IPS-15b (cell line): Measurements from ENCODE around the gene NHSL2.
"Not testable (repeated sequence)": the region's sequence is repeated elsewhere in the genome, so short reads cannot be mapped to it uniquely, and the experiment has no call there.

ENCODE experiments used
- H3K27me3 ChIP-seq: one replicate; pipeline ENCODE4 v1.6.1; 2013; ENCODE audit warnings: low read length; ENCODE audit not compliant: control insufficient read depth, insufficient read depth
- H3K36me3 ChIP-seq: one replicate; pipeline ENCODE4 v1.6.1; 2013; ENCODE audit warnings: low read length; ENCODE audit not compliant: control insufficient read depth, insufficient read depth
- H3K4me1 ChIP-seq: one replicate; pipeline ENCODE4 v1.6.1; 2013; ENCODE audit warnings: mild to moderate bottlenecking, low read length; ENCODE audit not compliant: control insufficient read depth, insufficient read depth
- H3K4me3 ChIP-seq: one replicate; pipeline ENCODE4 v1.5.1; 2013; ENCODE audit warnings: low read depth, low read length
- H3K9ac ChIP-seq: one replicate; pipeline ENCODE4 v1.6.1; 2013; ENCODE audit warnings: low read depth, mild to moderate bottlenecking, low read length
- H3K9me3 ChIP-seq: one replicate; pipeline ENCODE4 v1.6.1; 2013; ENCODE audit warnings: mild to moderate bottlenecking, low read length; ENCODE audit not compliant: control insufficient read depth, insufficient read depth

The NHSL2 gene

GRCh38 chrX:71954458-71954857, 43.8 kb downstream of the NHSL2 start:
- H3K36me3 ChIP-seq: no peaks in the 10 kb centered on the region
- no peak overlapping the region for H3K9ac ChIP-seq
- H3K4me3 ChIP-seq: no peak overlapping the region
- no peaks in the 10 kb centered on the region for H3K9me3 ChIP-seq
- H3K4me1 ChIP-seq: peaks cover 8% of the 10 kb centered on the region
- no peaks in the 10 kb centered on the region for H3K27me3 ChIP-seq

- H3K27me3 ChIP-seq: no peaks in the 10 kb centered on the region
- H3K4me3 ChIP-seq: no peak overlapping the region
- no peaks in the 10 kb centered on the region for H3K9me3 ChIP-seq
- H3K9ac ChIP-seq: no peak overlapping the region
- no peaks in the 10 kb centered on the region for H3K36me3 ChIP-seq
- peaks cover 11% of the 10 kb centered on the region for H3K4me1 ChIP-seq
Measured at GRCh38 chrX:71955530-71956120, 45.0 kb downstream of the NHSL2 start.

- no peaks in the 10 kb centered on the region for H3K27me3 ChIP-seq
- no peak overlapping the region for H3K9ac ChIP-seq
- no peak overlapping the region for H3K4me3 ChIP-seq
- no peaks in the 10 kb centered on the region for H3K36me3 ChIP-seq
- H3K9me3 ChIP-seq: no peaks in the 10 kb centered on the region
- peaks cover 8% of the 10 kb centered on the region for H3K4me1 ChIP-seq
Measured at GRCh38 chrX:71958281-71958675, 47.6 kb downstream of the NHSL2 start.

GRCh38 chrX:71964184-71964583, 53.5 kb downstream of the NHSL2 start:
- not testable (repeated sequence) for H3K27me3 ChIP-seq, H3K4me1 ChIP-seq

GRCh38 chrX:71974916-71975315, 64.3 kb downstream of the NHSL2 start:
- Histone ChIP-seq H3K9me3 (no peaks in the 10 kb centered on the region), H3K27me3 (no peaks in the 10 kb centered on the region), H3K4me1 (no peaks in the 10 kb centered on the region), H3K9ac (no peak overlapping the region), H3K4me3 (no peak overlapping the region), H3K36me3 (no peaks in the 10 kb centered on the region)

More at GRCh38 chrX:71964184-71964583, 53.5 kb downstream of the NHSL2 start:
- not testable (repeated sequence) for H3K9me3 ChIP-seq, H3K4me3 ChIP-seq, H3K9ac ChIP-seq, H3K36me3 ChIP-seq

- Histone ChIP-seq H3K27me3 (no peaks in the 10 kb centered on the region), H3K4me3 (no peak overlapping the region), H3K4me1 (no peaks in the 10 kb centered on the region), H3K9ac (no peak overlapping the region), H3K36me3 (no peaks in the 10 kb centered on the region), H3K9me3 (no peaks in the 10 kb centered on the region)
Measured at GRCh38 chrX:71976753-71977152, 66.1 kb downstream of the NHSL2 start.

GRCh38 chrX:71978164-71978563, 67.5 kb downstream of the NHSL2 start:
- Histone ChIP-seq H3K4me3 (no peak overlapping the region), H3K9me3 (peaks cover 4% of the 10 kb centered on the region), H3K36me3 (no peaks in the 10 kb centered on the region), H3K4me1 (no peaks in the 10 kb centered on the region), H3K27me3 (no peaks in the 10 kb centered on the region), H3K9ac (no peak overlapping the region)

- no peak overlapping the region for H3K9ac ChIP-seq
- peaks cover 20% of the 10 kb centered on the region for H3K4me1 ChIP-seq
- H3K36me3 ChIP-seq: no peaks in the 10 kb centered on the region
- H3K9me3 ChIP-seq: peaks cover 4% of the 10 kb centered on the region
- H3K27me3 ChIP-seq: no peaks in the 10 kb centered on the region
- H3K4me3 ChIP-seq: no peak overlapping the region
Measured at GRCh38 chrX:71989768-71990426, 79.3 kb downstream of the NHSL2 start.

- no peak overlapping the region for H3K9ac ChIP-seq
- no peaks in the 10 kb centered on the region for H3K36me3 ChIP-seq
- peaks cover 4% of the 10 kb centered on the region for H3K9me3 ChIP-seq
- H3K27me3 ChIP-seq: no peaks in the 10 kb centered on the region
- peaks cover 20% of the 10 kb centered on the region for H3K4me1 ChIP-seq
- H3K4me3 ChIP-seq: no peak overlapping the region
Measured at GRCh38 chrX:71990518-71990917, 79.9 kb downstream of the NHSL2 start.

- no peak overlapping the region for H3K9ac ChIP-seq
Measured at GRCh38 chrX:71991164-71991563, 80.5 kb downstream of the NHSL2 start.

GRCh38 chrX:71992711-71993110, 82.1 kb downstream of the NHSL2 start:
- Histone ChIP-seq H3K27me3 (no peaks in the 10 kb centered on the region), H3K4me1 (peaks cover 24% of the 10 kb centered on the region), H3K9me3 (peaks cover 4% of the 10 kb centered on the region), H3K4me3 (no peak overlapping the region), H3K9ac (no peak overlapping the region), H3K36me3 (no peaks in the 10 kb centered on the region)

More at GRCh38 chrX:71991164-71991563, 80.5 kb downstream of the NHSL2 start:
- Histone ChIP-seq H3K4me1 (peaks cover 20% of the 10 kb centered on the region), H3K9me3 (peaks cover 4% of the 10 kb centered on the region), H3K4me3 (no peak overlapping the region), H3K27me3 (no peaks in the 10 kb centered on the region), H3K36me3 (no peaks in the 10 kb centered on the region)

GRCh38 chrX:71993371-71993770, 82.7 kb downstream of the NHSL2 start:
- no peaks in the 10 kb centered on the region for H3K36me3 ChIP-seq
- H3K9ac ChIP-seq: no peak overlapping the region
- H3K9me3 ChIP-seq: peaks cover 4% of the 10 kb centered on the region
- H3K4me3 ChIP-seq: no peak overlapping the region
- H3K27me3 ChIP-seq: no peaks in the 10 kb centered on the region
- peaks cover 24% of the 10 kb centered on the region for H3K4me1 ChIP-seq
